CD4-positive, alpha-beta T cell treated with Interferon alpha-2 for 1 hour (primary cell): ENCODE measurements around the gene DDX56.

Experiments
- DNase-seq, 2 donors: peaks; one replicate each; pipeline ENCODE4 v3.0.0-alpha.2; 2020 to 2022

The DDX56 gene

DNA sequence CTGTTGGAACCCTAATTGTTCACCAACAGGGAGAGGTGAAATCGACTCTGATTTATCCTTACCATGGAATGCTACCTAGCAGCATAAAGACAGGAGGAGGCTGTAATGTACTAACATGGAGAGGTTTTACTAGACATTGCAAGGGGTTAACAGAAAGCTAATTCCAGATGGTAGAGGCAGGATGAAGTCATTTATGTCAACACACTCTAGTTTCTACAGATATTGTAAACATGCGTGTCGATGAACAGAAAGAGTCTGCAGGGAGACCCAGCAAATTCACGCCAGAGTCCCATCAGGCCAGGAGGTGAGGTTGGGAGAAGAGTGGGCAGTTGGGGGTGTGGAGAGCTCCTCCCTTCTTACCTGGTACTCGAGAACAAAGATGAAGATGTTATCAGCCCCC, 39.6 kb downstream of the DDX56 start:
- DNase-seq, result no peak

- DNase-seq, result no peak
Measured at GRCh38 chr7:44533301-44534055, 40.2 kb downstream of the DDX56 start.

- no peak for DNase-seq
Measured at GRCh38 chr7:44531421-44532380, 42.0 kb downstream of the DDX56 start.

DNA sequence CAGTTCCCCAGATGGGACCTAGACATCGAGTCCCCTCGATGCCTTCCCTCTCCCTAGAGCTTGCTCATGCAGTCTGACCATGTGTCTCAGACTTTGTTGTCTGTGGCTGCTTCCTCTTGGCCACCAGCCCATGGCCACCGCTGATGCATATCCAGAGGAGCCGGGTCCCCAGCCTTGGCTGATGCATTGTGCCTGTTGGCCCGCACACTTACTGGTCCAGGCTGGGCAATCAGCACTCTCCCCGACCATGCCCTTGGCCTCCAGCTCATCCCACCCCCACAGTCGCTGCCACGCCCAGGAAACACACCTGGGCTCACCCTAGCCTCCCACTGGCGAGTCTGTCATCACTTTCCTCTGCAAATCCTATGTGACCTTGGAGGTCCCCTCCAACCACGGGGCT, 42.7 kb downstream of the DDX56 start:
- DNase-seq, result no peak

GRCh38 chr7:44524811-44525388, 48.8 kb downstream of the DDX56 start:
- DNase-seq, result no peak

GRCh38 chr7:44522315-44522714, 51.4 kb downstream of the DDX56 start:
- DNase-seq, result no peak

DNA sequence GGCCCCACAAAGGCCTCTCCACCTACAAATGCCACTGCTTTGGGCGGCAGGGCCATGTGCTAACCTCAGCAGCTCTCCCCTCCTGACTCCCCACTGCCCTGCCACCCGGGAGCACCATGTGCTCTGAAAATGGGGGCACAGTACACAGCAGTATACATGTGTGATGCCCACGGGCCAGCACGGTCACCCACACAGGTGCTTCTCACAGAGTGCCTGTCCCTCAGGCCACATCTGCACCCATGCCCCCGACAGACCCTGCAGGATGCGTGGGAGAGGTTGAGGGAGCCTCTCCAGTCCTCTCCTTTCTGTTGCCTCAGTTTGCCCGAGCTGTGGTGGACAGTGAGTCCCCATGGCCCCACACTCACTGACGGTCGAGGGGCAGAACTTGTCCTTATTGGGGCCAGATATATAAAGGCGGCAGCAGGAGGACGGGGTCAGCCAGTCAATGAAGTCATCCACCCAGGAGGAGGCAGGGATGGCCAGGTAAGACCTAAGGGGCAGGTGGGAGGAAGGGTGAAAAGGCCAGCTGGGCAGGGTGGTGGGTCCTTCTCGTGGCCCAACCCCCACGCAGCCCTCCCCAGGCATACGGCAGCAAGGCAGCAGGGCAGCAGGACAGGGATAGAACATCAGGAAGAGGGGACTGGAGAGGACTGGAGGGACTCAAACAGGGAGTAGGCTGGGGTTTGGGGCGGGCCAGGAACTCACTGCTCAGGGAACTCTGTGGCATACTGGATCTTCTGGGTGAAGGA, 52.2 kb downstream of the DDX56 start:
- DNase-seq, result no peak

DNA sequence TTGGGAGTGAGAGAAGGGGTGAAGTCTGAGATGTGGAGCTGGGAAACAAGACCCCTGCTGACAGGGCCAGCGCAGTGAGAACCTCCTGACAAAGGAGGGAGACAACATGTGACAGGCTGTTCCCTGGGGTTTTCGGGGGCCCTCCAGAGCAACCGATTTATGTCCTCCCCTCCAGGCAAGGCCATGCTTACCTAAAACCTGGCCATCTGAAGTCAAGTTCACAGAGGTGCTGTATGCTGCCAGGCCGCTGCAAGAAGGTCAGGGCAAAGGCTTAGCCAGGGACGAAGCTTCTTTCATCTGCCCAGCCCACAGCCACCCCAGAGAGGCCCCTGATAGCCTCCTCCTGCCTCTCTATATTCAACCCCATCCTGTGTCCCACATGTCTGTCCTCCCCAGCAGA, 53.1 kb downstream of the DDX56 start:
- no peak for DNase-seq

DNA sequence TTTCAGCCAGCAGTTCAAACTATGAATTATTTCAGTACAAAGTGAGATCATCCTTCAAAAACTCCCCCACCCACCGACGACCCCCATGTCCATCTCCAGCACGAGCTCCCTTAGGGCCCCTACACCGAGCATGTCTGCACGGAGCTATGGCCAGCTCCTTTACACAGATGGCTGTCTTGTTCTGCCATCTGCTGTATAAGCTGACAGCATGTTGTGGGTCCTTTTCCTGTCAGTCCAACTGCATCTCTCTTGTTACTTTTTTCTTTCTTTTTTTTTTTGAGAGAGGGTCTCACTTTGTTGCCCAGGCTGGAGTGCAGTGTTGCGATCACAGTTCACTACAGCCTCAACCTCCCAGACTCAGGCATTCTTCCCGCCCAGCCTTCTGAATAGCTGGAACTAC, 54.2 kb downstream of the DDX56 start:
- DNase-seq, result no peak

GRCh38 chr7:44518761-44519160, 54.9 kb downstream of the DDX56 start:
- DNase-seq, result no peak

GRCh38 chr7:44517175-44517574, 56.5 kb downstream of the DDX56 start:
- no peak for DNase-seq
